ENCODE measurements around the gene KRT28.
"Not testable (repeated sequence)": the region's sequence is repeated elsewhere in the genome, so short reads cannot be mapped to it uniquely, and the experiment has no call there.

The KRT28 gene

DNA sequence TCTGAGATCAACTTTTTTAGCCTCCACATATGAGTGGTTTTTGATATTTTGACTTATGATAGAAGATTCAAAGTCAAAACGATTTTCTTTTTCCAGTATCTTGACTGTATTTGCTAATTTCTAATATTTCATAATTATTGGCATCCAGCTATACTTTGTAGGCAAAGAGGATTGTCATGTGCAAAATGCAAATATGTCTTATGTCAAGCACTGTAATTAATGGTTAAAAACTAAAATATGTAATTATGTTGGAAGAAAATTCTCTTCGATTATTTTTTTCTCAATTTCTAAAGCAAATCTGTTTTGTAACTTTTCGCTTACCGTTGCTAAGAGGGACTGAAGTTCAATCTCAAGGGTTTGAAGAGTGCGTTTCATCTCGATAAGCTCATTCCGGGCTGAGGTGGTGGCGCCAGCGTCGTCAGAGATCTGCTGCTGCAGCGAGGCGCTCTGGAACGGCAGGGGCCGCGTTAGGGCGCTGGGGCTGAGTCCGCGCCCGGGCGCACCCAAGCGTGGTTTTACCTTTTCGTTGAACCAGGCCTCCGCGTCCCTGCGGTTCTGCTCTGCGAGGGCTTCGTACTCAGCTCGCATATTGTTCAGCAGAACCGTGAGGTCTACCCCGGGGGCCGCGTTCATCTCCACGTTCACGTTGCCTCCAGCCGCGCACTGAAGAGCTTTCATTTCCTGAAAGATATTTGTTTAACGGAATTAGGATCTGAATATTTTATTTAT, 20.4 kb downstream of the KRT28 start:
- DNase-seq (ENCODE audit: low spot score) = no peak

DNA sequence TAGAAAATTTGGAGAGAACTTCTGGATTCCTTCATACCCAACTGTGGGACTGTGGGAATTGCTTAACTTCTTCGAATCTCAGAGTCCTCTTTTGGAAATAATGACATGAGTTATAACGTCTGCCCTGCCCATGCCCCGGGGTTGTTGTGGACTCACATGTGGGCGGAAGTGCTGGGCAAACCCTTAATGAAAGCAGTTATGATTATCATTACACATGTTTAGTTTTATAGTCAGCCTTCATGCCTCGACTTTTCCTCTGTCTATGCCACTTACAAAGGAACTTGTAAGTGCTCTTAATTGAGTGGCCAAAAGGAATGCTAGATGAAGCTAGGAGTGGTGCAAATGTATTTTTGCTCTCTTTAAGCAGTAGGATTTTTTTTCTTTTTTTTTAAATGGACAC, 21.3 kb downstream of the KRT28 start:
- DNase-seq (ENCODE audit: low spot score) = no peak

- no peak for DNase-seq (ENCODE audit: low spot score)
Measured at GRCh38 chr17:40777971-40778370, 21.8 kb downstream of the KRT28 start.

DNA sequence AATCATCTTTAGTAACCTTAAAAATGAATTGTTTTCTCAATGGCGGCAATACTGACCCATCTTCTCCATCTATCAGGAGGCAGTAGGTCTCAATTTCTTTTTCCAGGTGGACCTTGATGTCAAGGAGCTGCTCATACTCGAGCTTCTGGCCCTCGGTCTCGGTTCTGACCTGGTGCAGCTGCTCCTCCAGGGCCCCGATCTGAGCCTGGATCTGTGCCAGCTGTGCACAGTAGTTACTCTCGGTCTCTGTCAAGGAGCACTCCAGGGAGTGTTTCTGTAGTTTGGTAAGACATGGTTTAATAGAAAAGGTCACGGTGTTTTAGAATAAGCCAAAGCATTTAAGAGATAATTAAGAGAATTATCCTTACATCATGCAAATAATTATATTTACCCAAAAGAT, 22.3 kb downstream of the KRT28 start:
- no peak for DNase-seq (ENCODE audit: low spot score)

- no peak for DNase-seq (ENCODE audit: low spot score)
Measured at GRCh38 chr17:40775945-40776344, 23.8 kb downstream of the KRT28 start.

DNA sequence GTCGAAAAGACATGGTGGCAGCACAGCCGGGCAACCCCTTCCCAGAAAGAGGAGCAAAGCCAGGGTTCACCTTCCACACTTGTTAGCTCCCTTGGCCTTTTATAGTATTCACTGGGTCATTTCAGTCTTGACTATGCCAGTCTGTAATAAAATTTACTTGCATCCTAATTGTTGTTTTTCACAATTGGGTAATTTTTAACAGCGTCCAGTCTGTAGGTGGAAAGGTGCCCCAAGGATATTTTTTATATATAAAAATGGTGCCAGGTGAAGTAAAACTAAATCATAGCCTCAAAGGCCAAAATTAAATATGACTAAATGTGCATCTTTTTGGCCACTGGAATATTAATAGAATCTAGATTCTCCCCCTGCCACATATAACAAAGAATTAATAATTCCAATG, 27.7 kb downstream of the KRT28 start, which contains the start of gene KRT26:
TSS of gene KRT26 (minus strand) at position 101 of the 400 bp plus-strand sequence. CDS start at position 13, 88 bp downstream.
- DNase-seq (ENCODE audit: low spot score) = no peak

DNA sequence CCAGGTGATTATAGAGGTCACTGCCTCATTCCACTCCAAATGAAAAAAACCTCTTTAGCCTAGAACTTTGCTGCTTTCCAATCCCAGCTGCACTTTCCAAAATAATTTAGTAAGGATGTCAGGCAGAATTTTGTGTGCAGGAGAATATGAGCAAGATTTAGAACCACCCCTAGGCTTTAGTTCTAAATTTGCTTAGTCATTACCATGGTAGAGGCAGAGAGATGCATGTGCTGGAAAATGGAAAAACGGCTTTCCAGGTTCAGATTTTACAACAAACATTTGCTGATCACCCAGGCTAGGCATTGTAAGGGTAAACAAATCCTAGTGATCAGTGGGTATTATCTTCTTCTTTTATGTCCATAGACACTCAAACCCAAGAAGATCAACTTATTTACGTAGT, 34.1 kb downstream of the KRT28 start:
- no peak for DNase-seq (ENCODE audit: low spot score)

DNA sequence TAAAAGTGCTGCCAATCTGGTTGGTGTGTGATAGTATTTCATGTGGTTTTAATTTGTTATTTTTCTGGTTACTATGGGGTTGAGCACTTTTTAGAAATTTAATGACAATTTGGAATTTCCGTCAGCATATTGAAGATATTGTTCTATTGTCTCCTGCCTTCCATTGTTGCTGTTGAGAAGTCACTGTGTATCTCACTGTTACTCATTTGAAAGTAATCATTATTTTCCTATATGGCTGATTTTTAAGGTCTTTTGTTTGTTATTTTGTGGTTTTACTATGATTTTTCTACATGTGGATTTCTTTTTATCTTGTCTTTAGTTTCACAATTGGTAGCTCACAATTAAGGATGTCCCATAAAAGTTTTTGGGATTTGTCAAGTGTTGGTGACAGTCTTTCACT, 36.0 kb downstream of the KRT28 start:
- no peak for DNase-seq (ENCODE audit: low spot score)

GRCh38 chr17:40760105-40761016, 39.4 kb downstream of the KRT28 start:
- DNase-seq (ENCODE audit: low spot score) = no peak

DNA sequence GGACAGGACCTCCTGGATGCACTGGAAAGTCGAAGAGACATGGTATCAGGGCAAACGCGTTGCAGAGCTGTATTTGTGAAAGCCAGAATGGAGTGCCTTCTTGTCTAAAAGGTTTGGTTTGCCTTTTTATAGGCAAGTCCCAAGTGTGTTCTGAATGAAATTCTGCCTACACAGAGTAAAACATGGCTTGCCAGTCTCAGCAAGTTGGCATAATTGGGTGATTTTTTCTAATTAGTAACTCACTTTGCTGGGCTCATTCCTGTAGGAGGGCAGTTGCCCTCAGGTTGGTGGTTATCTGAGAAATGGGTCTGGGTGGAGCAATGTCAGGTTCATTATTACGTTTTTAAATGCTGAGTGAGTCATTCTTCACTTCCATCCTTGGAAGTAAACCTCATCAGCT, 44.5 kb downstream of the KRT28 start, which contains the start of gene KRT25:
TSS of gene KRT25 (minus strand) at position 101 of the 400 bp plus-strand sequence. CDS start at position 41, 60 bp downstream.
- no peak for DNase-seq (ENCODE audit: low spot score)

- DNase-seq (ENCODE audit: low spot score) = no peak
Measured at GRCh38 chr17:40753804-40754203, 46.0 kb downstream of the KRT28 start.

GRCh38 chr17:40751065-40751464, 48.7 kb downstream of the KRT28 start:
- no peak for DNase-seq (ENCODE audit: low spot score)

DNA sequence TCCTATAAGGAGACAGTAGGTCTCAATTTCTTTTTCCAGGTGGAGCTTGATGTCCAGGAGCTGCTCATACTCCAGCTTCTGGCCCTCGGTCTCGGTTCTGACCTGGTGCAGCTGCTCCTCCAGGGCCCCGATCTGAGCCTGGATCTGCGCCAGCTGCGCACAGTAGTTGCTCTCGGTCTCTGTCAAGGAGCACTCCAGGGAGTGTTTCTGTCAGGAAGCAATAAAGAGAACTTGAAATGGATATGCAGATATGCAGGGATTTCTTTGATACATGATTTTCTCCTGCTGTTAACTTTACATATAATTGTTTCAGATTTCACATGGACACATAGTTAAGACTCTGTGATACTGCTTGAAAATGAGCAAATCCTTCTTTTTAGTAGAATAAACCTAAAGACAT, 49.4 kb downstream of the KRT28 start:
- no peak for DNase-seq (ENCODE audit: low spot score)

GRCh38 chr17:40748666-40749065, 51.1 kb downstream of the KRT28 start:
- not testable (repeated sequence) for DNase-seq (ENCODE audit: low spot score)
